Fibroblast of skin of scalp (primary cell): ENCODE data around the gene SIRT6.
"Not testable (repeated sequence)": the region's sequence is repeated elsewhere in the genome, so short reads cannot be mapped to it uniquely, and the experiment has no call there.

Experiments used
- DNase-seq: peaks from one replicate; pipeline ENCODE4 v3.0.0-alpha.2; 2013

SIRT6 gene

DNA sequence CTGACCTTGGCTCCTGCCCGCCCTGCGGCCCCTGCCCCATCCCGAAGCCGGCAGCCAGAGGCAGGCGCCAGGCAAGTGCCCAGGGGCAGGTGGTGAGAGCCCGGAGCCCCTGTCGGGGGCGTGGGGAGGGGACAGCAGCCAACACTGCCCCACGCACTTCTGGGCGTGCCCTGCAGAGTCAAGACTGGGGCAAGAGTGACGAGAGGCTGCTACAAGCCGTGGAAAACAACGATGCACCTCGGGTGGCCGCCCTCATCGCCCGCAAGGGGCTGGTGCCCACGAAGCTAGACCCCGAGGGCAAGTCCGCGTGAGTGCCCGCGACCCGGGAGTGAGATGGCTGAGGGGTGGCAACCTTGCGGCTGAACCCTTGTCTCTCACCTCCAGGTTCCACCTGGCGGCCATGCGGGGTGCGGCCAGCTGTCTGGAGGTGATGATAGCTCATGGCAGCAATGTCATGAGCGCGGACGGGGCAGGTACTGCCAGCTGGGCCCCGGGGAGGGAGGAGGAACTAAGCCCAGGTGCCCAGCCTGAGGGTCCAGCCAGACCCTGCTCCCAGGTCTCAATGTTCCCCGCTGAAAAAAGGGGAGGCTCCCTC, 17.4 kb upstream of the SIRT6 start:
- no peak for DNase-seq

GRCh38 chr19:4198467-4199126, 16.2 kb upstream of the SIRT6 start:
- DNase-seq, result no peak

DNA sequence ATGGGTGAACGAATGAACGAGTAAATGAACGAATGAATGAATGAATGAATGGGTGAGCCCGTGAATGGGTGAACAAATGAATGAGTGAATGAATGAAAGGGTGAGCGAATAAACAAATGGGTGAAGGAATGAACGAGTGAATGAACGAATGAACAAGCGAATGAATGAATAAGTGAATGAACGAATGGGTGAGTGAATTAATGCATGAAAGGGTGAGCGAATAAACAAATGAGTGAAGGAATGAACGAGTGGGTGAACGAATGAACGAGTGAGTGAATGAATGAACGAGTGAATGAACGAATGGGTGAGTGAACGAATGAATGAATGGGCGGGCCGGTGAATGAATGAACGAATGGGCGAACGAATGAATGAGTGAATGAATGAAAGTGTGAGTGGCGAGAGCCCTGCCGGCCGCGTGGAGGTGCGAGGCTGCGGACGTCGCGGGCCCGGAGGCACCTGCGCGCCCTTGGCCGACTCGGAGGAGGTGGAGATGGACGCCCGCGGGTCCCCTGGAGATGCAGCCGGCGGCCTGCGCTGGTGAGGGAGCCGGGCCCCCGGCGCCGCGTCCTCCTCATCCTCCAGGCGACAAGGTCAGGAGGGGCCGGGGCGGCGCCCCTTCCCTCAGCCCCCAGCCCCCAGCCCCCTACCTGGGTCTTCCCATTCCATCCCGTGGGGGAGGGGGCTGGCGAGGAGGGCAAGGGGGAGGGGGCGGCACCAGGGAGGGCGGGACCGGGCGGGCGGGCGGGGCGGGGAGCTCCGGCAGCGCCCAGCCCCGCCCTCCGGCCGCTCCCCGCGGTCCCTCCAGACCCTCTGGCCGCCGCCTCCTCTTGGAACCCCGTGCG, 15.5 kb upstream of the SIRT6 start:
- no peak for DNase-seq

GRCh38 chr19:4197228-4197624, 14.9 kb upstream of the SIRT6 start:
- no peak for DNase-seq

DNA sequence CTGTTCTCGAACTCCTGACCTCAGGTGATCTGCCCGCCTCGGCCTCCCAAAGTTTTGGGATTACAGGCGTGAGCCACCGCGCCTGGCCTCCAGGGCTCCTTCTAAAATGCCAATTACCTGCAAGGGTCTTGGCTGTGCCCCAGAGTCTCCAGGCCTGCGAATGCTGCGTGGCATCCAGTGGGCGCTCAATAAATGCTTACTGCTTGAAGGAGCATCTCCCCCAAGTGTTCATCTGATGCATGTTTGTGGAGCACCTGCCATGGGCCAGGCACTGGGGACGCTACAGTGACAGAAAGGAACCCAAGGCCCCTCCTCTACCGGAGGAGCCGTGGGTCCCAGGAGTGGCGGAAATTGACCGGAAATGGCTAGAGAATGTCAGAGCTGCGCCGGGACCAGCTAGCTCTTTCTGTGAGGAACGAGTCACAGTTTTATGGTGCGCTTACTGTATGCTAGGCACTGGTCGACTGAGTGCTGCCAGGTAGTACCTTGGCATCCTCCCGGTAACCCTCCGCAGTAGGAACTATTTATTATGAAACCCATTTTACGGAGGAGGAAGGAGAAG, 14.3 kb upstream of the SIRT6 start:
- DNase-seq, result no peak

- no peak for DNase-seq
These were observed 13.6 kb upstream of the SIRT6 start for GRCh38 chr19:4196009-4196408.

DNA sequence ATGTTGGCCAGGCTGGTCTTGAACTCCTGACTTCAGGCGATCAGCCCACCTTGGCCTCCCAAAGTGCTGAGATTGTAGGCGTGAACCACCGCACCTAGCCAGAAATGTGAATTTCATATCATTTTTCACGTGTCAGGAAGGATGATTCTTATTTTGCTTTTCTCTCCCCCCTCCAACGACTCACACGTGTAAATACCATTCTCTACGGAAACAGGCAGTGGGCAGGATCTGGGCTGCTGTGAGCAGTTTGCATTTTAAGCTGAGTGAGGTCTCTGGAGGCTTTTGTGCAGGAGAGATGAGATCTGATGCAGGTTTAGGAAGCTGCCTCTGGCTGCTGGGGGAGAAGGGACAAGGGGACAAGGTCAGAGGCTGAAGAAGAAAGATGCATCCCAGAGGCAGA, 12.0 kb upstream of the SIRT6 start:
- no peak for DNase-seq

GRCh38 chr19:4192537-4192936, 10.2 kb upstream of the SIRT6 start:
- not testable (repeated sequence) for DNase-seq

DNA sequence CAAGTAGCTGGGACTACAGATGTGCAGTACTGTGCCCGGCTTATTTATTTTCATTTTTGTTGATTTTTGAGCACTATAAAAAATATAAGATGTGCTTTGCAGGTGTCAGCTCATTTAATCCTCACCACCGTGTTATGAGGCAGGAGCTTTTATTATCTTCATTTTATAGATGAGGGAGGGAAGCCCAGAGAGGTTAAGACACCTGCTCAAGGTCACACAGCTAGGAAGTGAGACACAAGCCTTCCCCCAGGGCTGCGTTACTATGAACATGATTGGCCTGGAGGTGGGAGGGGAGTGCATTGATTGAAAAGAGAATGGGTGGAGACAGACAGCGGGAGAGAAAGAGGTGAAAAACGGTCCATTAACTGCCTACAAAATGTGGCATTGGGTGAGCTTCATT, 7.3 kb upstream of the SIRT6 start:
- no peak for DNase-seq

GRCh38 chr19:4187313-4188122, 5.2 kb upstream of the SIRT6 start:
- DNase-seq, result no peak

GRCh38 chr19:4186087-4186993, 4.0 kb upstream of the SIRT6 start:
- DNase-seq, result peak; percentile 71

DNA sequence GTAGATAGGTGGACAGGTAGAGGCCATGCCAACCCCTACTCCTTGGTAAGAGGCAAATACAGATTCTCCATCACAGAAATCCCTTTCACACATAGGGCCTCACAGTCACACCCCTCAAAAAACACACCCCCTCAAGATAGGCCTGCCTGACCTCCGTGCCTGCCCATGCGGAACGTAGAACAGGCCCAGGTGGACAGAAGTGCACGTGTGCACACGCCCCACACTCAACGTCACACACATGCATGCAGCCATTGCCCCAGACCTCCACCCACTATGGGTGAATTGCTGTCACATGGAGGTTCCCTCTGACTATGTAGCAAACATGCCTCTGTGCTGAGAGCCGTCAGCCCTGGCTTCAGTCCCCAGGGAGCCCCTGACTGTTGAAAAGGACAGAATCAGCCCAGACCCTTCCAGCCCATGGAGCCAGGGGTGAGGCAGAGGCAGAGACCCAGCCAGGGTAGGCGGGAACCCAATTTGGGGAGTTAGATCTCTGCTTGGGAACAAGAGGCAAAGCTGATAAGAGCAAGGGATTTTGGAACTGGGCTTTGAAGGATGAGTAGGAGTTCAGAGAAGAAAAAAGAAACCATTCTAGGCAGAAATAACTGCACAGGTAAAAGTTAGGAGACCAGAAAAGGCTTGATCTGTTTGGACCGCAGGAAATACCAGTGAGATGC, 3.2 kb upstream of the SIRT6 start:
- DNase-seq, result no peak

DNA sequence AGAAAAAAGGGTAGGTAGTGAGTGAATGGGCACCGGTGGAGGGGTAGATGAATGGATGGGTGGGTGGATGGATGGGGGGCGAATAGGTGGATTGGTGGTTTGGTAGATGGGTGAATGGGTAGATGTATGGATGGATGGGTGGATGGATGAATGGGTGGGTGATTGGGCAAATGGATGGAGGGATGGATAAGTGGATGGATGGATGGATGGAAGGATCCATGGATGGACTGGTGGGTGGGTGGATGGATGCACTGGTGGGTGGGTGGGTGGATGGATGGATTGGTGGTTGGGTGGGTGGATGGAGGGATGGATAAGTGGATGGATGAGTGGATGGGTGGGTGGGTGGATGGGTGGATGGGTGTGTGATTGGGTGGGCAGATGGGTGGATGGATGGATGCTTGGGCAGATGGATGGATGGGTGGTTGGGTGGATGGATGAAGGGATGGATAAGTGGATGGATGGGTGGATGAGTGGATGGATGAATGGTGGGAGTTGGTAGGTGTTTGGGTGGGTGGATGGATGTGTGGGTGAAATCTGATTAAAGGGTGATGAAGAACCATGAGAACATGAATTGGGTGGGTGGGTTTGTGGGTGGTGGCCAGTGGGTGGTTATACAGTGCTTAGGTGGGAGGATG, 2.5 kb upstream of the SIRT6 start:
- DNase-seq, result no peak

DNA sequence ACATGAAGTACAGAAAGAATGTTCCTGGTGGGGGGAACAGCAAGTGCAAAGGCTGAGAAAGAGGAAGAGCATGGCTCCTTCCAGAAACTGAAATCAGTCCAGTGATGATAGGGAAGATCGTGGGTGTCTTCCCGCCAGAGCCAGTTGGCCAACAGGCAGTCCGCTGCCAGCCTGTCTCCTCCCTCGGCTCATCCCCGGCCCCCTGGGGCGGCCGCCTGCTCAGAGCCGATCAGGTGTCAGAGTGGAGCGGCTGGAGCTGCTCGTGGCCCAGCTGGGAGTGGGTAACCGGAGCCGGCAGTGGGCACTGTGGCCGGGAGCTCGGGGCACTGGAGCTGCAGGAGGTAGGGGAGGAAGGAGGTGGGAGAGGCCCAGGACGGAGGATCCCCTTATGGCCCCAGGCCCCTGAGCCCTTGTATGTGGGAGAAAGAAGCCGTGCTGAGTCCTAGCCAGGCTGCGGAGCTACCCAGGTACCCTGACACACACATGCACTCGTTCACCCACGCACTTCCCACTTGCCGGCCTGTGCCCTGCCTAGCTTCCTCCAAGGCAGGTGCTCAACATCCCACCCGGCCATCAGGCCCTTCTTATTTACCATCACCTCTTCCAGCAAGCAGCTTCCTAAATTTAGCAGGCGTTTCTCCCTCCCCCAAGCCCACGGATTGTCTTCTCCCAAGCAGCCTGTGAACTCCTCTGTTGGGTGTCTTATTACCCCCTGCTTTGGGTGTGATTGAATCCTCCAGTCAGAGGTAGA, 1.8 kb upstream of the SIRT6 start:
- no peak for DNase-seq

DNA sequence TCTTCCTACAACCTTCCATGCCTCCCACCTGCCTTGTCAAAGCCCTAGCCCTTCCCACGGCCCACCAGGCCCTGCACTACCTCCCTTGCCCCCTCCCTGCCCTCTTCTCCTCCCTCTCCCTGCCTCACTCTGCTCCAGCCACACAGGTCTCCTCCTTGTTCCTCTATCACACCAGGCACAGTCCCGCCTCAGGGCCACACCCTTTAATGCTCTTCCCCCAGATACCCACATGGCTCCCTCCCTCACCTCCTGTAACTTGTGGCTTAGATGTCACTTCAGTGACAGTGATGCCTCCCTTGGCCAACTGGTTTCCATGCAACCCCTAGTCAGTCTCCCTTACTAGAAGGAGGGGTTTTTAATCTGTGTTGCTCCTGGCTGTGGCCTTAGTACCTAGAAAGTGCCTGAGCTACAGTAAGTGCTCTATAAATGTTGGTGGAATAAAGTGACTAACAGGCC, 1.3 kb downstream of the SIRT6 start:
- DNase-seq, result no peak

DNA sequence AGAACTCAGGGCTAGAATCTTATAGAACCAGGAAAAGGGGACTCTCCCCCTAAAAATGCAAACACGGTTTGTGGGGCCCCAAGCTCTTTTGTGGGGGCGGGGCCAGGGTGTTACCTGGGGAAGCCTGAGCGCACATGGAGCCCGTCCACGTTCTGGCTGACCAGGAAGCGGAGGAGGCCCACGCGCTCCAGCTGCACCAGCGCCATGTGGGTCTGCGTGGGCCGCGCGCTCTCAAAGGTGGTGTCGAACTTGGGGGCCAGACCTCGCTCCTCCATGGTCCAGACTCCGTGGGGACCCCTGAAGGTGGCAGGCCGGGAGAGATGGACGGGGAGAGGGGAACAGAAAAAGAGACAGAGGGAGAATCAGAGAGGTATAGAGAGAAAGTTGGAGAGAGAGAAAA, 3.4 kb downstream of the SIRT6 start:
- DNase-seq, result no peak

GRCh38 chr19:4177146-4177545, 5.2 kb downstream of the SIRT6 start:
- no peak for DNase-seq

- DNase-seq, result no peak
These were observed 6.8 kb downstream of the SIRT6 start for GRCh38 chr19:4175669-4175931.

DNA sequence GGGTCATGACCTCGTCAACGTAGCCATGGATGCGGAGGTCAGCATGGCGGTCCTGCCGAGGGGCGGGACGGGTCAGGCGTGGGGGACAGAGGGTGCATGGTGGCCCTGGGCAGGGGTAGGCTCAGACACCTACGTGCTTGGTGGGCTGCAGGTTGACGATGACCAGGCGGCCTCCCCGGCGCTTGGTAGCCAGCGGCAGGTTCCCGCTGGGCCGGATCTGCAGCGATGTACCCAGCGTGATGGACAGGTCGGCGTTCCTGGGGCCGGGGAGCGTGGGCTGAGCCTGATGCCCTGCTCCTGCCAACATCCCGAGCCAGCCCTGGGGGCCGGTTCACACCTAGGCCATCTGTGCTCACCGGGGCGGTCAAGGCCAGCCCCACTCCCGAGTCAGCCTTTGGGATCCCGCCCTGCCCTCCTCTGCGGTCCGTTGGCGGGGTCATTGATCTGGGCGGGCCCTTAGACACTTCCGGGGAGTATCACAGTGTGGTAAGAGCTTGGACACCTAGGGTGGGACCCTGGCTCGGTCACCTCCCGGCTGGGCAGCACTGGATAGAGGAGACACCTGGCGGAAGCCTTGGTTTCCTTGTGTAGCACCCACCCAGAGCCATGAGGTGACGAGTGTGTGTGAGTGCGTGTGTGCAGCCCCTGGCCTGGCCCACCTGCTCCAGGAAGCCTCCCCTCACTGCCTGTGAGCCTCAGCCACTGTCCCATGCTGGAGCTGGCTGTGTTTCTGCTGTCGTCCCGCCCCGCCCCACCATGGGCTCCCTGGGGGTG, 7.3 kb downstream of the SIRT6 start:
- no peak for DNase-seq
